Measurements from ENCODE around the gene DAAM1. TPM values are rescaled to one million over a fixed set of nuclear protein-coding genes. Genes with fewer than 3 reads are reported as not detected.

Gene DAAM1
- total RNA-seq, 1 donor from 2014 or later, result 69.9 TPM

- no peak for DNase-seq (ENCODE audit: low spot score, unreplicated experiment)
- TF ChIP-seq, protein P1, sequence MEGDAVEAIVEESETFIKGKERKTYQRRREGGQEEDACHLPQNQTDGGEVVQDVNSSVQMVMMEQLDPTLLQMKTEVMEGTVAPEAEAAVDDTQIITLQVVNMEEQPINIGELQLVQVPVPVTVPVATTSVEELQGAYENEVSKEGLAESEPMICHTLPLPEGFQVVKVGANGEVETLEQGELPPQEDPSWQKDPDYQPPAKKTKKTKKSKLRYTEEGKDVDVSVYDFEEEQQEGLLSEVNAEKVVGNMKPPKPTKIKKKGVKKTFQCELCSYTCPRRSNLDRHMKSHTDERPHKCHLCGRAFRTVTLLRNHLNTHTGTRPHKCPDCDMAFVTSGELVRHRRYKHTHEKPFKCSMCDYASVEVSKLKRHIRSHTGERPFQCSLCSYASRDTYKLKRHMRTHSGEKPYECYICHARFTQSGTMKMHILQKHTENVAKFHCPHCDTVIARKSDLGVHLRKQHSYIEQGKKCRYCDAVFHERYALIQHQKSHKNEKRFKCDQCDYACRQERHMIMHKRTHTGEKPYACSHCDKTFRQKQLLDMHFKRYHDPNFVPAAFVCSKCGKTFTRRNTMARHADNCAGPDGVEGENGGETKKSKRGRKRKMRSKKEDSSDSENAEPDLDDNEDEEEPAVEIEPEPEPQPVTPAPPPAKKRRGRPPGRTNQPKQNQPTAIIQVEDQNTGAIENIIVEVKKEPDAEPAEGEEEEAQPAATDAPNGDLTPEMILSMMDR (IDR thresholded peaks at IDR 0.05; ENCODE audit: unreplicated experiment), result no peak
- Mint-ChIP-seq H3K27me3 (no peaks in the 10 kb centered on the region), H3K27ac (peak overlapping the region; percentile 92), H3K9me3 (ENCODE audit: low read depth) (no peaks in the 10 kb centered on the region), H3K4me1 (ENCODE audit: low read depth) (peaks cover 44% of the 10 kb centered on the region), H3K4me3 (ENCODE audit: low read depth) (peak overlapping the region; percentile 11), H3K36me3 (ENCODE audit: insufficient read depth) (no peaks in the 10 kb centered on the region)
Measured at GRCh38 chr14:59214702-59215302, 26.3 kb downstream of the DAAM1 start.

GRCh38 chr14:59215322-59215721, 26.9 kb downstream of the DAAM1 start:
- H3K4me1 Mint-ChIP-seq (ENCODE audit: low read depth), result peaks cover 46% of the 10 kb centered on the region
- H3K27me3 Mint-ChIP-seq, result no peaks in the 10 kb centered on the region
- H3K27ac Mint-ChIP-seq, result peak overlapping the region; percentile 92
- no peaks in the 10 kb centered on the region for H3K36me3 Mint-ChIP-seq (ENCODE audit: insufficient read depth)
- DNase-seq (ENCODE audit: low spot score, unreplicated experiment), result peak; percentile 13
- H3K4me3 Mint-ChIP-seq (ENCODE audit: low read depth), result peak overlapping the region; percentile 11
- H3K9me3 Mint-ChIP-seq (ENCODE audit: low read depth), result no peaks in the 10 kb centered on the region
- TF ChIP-seq, protein P1 (IDR thresholded peaks at IDR 0.05; ENCODE audit: unreplicated experiment), result no peak

- H3K4me1 Mint-ChIP-seq (ENCODE audit: low read depth), result peaks cover 46% of the 10 kb centered on the region
- TF ChIP-seq, protein P1 (IDR thresholded peaks at IDR 0.05; ENCODE audit: unreplicated experiment), result no peak
- H3K36me3 Mint-ChIP-seq (ENCODE audit: insufficient read depth), result no peaks in the 10 kb centered on the region
- H3K4me3 Mint-ChIP-seq (ENCODE audit: low read depth), result no peak overlapping the region
- no peak for DNase-seq (ENCODE audit: low spot score, unreplicated experiment)
- H3K9me3 Mint-ChIP-seq (ENCODE audit: low read depth), result no peaks in the 10 kb centered on the region
- peak overlapping the region; percentile 92 for H3K27ac Mint-ChIP-seq
- H3K27me3 Mint-ChIP-seq, result no peaks in the 10 kb centered on the region
Measured at GRCh38 chr14:59215757-59216156, 27.3 kb downstream of the DAAM1 start.

DNA sequence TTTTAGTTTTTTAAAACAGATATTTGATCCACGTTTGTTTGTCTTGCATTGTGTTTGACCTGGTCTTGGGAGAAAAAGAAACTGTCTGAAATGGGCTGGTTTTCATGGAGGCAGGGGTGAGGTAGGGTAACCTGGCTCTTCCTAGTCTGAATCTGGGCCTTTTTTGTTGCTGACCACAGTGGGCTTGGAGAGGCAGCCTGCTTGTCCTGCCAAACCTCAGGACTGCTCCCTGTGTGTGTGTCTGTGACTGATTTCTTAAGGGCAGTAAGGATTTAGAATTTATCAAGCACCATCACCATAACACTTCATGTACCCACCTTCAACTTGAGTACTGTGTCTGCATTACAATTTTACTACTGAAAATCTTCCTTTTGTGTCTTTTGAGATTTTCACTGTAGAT, 28.5 kb downstream of the DAAM1 start:
- Mint-ChIP-seq H3K4me1 (ENCODE audit: low read depth) (peaks cover 45% of the 10 kb centered on the region), H3K36me3 (ENCODE audit: insufficient read depth) (no peaks in the 10 kb centered on the region), H3K4me3 (ENCODE audit: low read depth) (no peak overlapping the region), H3K9me3 (ENCODE audit: low read depth) (no peaks in the 10 kb centered on the region), H3K27me3 (no peaks in the 10 kb centered on the region), H3K27ac (peak overlapping the region; percentile 89)
- TF ChIP-seq, protein P1 (IDR thresholded peaks at IDR 0.05; ENCODE audit: unreplicated experiment), result no peak
- DNase-seq (ENCODE audit: low spot score, unreplicated experiment), result no peak

- H3K4me3 Mint-ChIP-seq (ENCODE audit: low read depth), result no peak overlapping the region
- no peak for DNase-seq (ENCODE audit: low spot score, unreplicated experiment)
- no peaks in the 10 kb centered on the region for H3K27me3 Mint-ChIP-seq
- H3K36me3 Mint-ChIP-seq (ENCODE audit: insufficient read depth), result peaks cover 2% of the 10 kb centered on the region
- no peak overlapping the region for H3K27ac Mint-ChIP-seq
- TF ChIP-seq, protein P1 (IDR thresholded peaks at IDR 0.05; ENCODE audit: unreplicated experiment), result no peak
- H3K9me3 Mint-ChIP-seq (ENCODE audit: low read depth), result no peaks in the 10 kb centered on the region
- peaks cover 6% of the 10 kb centered on the region for H3K4me1 Mint-ChIP-seq (ENCODE audit: low read depth)
Measured at GRCh38 chr14:59221568-59221967, 33.1 kb downstream of the DAAM1 start.

All from progenitor cell of endocrine pancreas (in vitro differentiated cells).